IMR-90 (cell line): ENCODE results near the gene ADAMTS9. TPM values are rescaled to one million over a fixed set of nuclear protein-coding genes. Genes with fewer than 3 reads are reported as not detected.

Experiments
- ATAC-seq: fragments of 200-7000 bp; cut with Tn5 transposase; 2 replicates; pipeline ENCODE4 v1.9.1; 2020; ENCODE audit warnings: low read depth, mild to moderate bottlenecking, moderate library complexity
- BruUV-seq: library from RNA; stranded (reverse); fragments of 400-500 nt; replicated peaks from 2 replicates; lab custom pipeline; 2021; lab: Mats Ljungman, UMichigan
- CTCF ChIA-PET: fragments of 300-600 bp; formaldehyde crosslinking; extraction: SDS; loops from one replicate; lab custom pipeline; 2021; ENCODE audit warnings: antibody characterized with exemption; lab: Yijun Ruan, JAX
- POLR2A ChIA-PET: fragments of 300-600 bp; sonication (Branson Sonifier 250); formaldehyde crosslinking; loops from one replicate; lab custom pipeline; 2022; ENCODE audit warnings: antibody characterized with exemption; ENCODE audit not compliant: unreplicated experiment; lab: Charles Lee
- DNase-seq: peaks from one replicate; pipeline ENCODE4 v3.0.0; 2013
- H2AFZ ChIP-seq: replicated peaks from 2 replicates; pipeline ENCODE3; 2013; ENCODE audit warnings: low read length, mild to moderate bottlenecking; ENCODE audit not compliant: poor library complexity
- H2AK5ac ChIP-seq: 2 replicates; pipeline ENCODE4 v1.6.1; 2013; ENCODE audit warnings: low read depth, low read length, inconsistent platforms
- H2AK9ac ChIP-seq: replicated peaks from 2 replicates; pipeline ENCODE3; 2013; ENCODE audit warnings: mild to moderate bottlenecking, low read depth, low read length, moderate library complexity; ENCODE audit not compliant: poor library complexity
- H2BK120ac ChIP-seq: 2 replicates; pipeline ENCODE4 v1.6.1; 2013; ENCODE audit warnings: low read depth, low read length, inconsistent platforms
- H2BK15ac ChIP-seq: 3 replicates; pipeline ENCODE4 v1.6.1; 2013; ENCODE audit warnings: low read depth, low read length, inconsistent platforms
- H2BK20ac ChIP-seq: 2 replicates; pipeline ENCODE4 v1.6.1; 2013; ENCODE audit warnings: low read depth, mild to moderate bottlenecking, inconsistent platforms, low read length, moderate library complexity
- H2BK5ac ChIP-seq: 2 replicates; pipeline ENCODE4 v1.6.1; 2013; ENCODE audit warnings: mild to moderate bottlenecking, low read depth, low read length, inconsistent platforms; ENCODE audit not compliant: poor library complexity, severe bottlenecking
- H3K14ac ChIP-seq: replicated peaks from 2 replicates; pipeline ENCODE4 v1.6.1; 2013; ENCODE audit warnings: low read depth, low read length, inconsistent platforms
- H3K18ac ChIP-seq: 2 replicates; pipeline ENCODE4 v1.6.1; 2013; ENCODE audit warnings: low read depth, low read length, control low read depth
- H3K23ac ChIP-seq: 2 replicates; pipeline ENCODE4 v1.6.1; 2013; ENCODE audit warnings: low read depth, low read length, inconsistent platforms
- H3K27ac ChIP-seq: 2 replicates; pipeline ENCODE4 v1.5.1; 2013; ENCODE audit warnings: mild to moderate bottlenecking, control low read depth, low read length; ENCODE audit not compliant: insufficient read depth
- H3K27me3 ChIP-seq: 2 replicates; pipeline ENCODE4 v1.6.1; 2013; ENCODE audit warnings: low read length; ENCODE audit not compliant: control insufficient read depth, insufficient read depth
- H3K36me3 ChIP-seq: 2 replicates; pipeline ENCODE4 v1.6.1; 2013; ENCODE audit warnings: low read length, mixed read lengths; ENCODE audit not compliant: control insufficient read depth, insufficient read depth
- H3K4ac ChIP-seq: 2 replicates; pipeline ENCODE4 v1.6.1; 2013; ENCODE audit warnings: low read depth, low read length, inconsistent platforms
- H3K4me1 ChIP-seq: 2 replicates; pipeline ENCODE4 v1.6.1; 2013; ENCODE audit warnings: low read length, mixed read lengths; ENCODE audit not compliant: control insufficient read depth, insufficient read depth
- H3K4me2 ChIP-seq: 2 replicates; pipeline ENCODE4 v1.6.1; 2013; ENCODE audit warnings: low read depth, mild to moderate bottlenecking, control low read depth, low read length, moderate library complexity
- H3K4me3 ChIP-seq: 2 replicates; pipeline ENCODE4 v1.5.1; 2013; ENCODE audit warnings: low read depth, mild to moderate bottlenecking, control low read depth, low read length, moderate library complexity; ENCODE audit not compliant: insufficient read depth
- H3K56ac ChIP-seq: 2 replicates; pipeline ENCODE4 v1.6.1; 2013; ENCODE audit warnings: low read length, inconsistent platforms; ENCODE audit not compliant: insufficient read depth; ENCODE audit errors: extremely low read depth
- H3K79me1 ChIP-seq, 2 experiments: 2 replicates each; pipeline ENCODE4 v1.6.1; 2013; ENCODE audit warnings: low read length in 2 of 2, inconsistent platforms in 1 of 2, low read depth in 1 of 2
- H3K9ac ChIP-seq: 2 replicates; pipeline ENCODE4 v1.6.1; 2013; ENCODE audit warnings: low read depth, low read length, control low read depth
- H3K9me1 ChIP-seq: 2 replicates; pipeline ENCODE4 v1.6.1; 2013; ENCODE audit warnings: low read length, inconsistent platforms; ENCODE audit not compliant: insufficient read depth
- H3K9me3 ChIP-seq: 2 replicates; pipeline ENCODE4 v1.6.1; 2013; ENCODE audit warnings: low read length; ENCODE audit not compliant: control insufficient read depth, insufficient read depth
- H4K20me1 ChIP-seq: 2 replicates; pipeline ENCODE4 v1.6.1; 2013; ENCODE audit warnings: low read length, inconsistent platforms; ENCODE audit not compliant: insufficient read depth
- H4K5ac ChIP-seq: 2 replicates; pipeline ENCODE4 v1.6.1; 2013; ENCODE audit warnings: mild to moderate bottlenecking, low read depth, low read length, control low read depth
- H4K8ac ChIP-seq, 2 experiments: 2 replicates each; pipeline ENCODE4 v1.6.1; 2013; ENCODE audit warnings: low read depth in 2 of 2, low read length in 2 of 2, control low read depth in 1 of 2, inconsistent platforms in 1 of 2
- H4K91ac ChIP-seq: 2 replicates; pipeline ENCODE4 v1.6.1; 2013; ENCODE audit warnings: low read depth, low read length, inconsistent platforms; ENCODE audit not compliant: insufficient read depth
- BHLHE40 ChIP-seq: fragments of 150-350 bp; IDR thresholded peaks from 2 replicates; pipeline ENCODE4 v1.6.1; 2016; ENCODE audit warnings: mild to moderate bottlenecking, low read depth, low read length
- CHD1 ChIP-seq: IDR thresholded peaks from 2 replicates; pipeline ENCODE4 v1.6.1; 2012; ENCODE audit warnings: low read depth, low read length, improper control_type of control experiment
- ELK1 ChIP-seq: fragments of 150-350 bp; IDR thresholded peaks from 2 replicates; pipeline ENCODE4 v1.6.1; 2016; ENCODE audit warnings: low read depth, mild to moderate bottlenecking, low read length, moderate library complexity, borderline replicate concordance
- MAZ ChIP-seq: IDR thresholded peaks from 2 replicates; pipeline ENCODE4 v1.6.1; 2012; ENCODE audit warnings: low read depth, mild to moderate bottlenecking, low read length, improper control_type of control experiment, moderate library complexity, borderline replicate concordance
- WGBS, 2 experiments: methylation state at CpG; one replicate each; pipeline versions ENCODE4 v1.1.5 to v1.1.7; 2013; ENCODE audit warnings: missing lambda C conversion rate in 2 of 2; ENCODE audit not compliant: insufficient read length in 1 of 2; ENCODE audit errors: extremely low coverage in 2 of 2; 5-methylcytosine and 5-hydroxymethylcytosine counted together
- dilution Hi-C: fragments of 300-500 bp; cut with HindIII; formaldehyde crosslinking; loops from one replicate; pipeline ENCODE4 v1.14.3; 2018; ENCODE audit warnings: low sequenced_read_pairs; ENCODE audit not compliant: unreplicated experiment
- in situ Hi-C: fragments of 300-500 bp; cut with MboI; formaldehyde crosslinking; loops from 3 replicates; pipeline ENCODE4 v1.14.3; 2019; ENCODE audit warnings: low sequenced_read_pairs, inconsistent platforms, mixed read lengths
- intact Hi-C: fragments of 100-400 bp; cut with micrococcal nuclease; formaldehyde crosslinking; loops from 2 replicates; pipeline ENCODE4 v1.10.0; 2022
- polyA plus RNA-seq, 3 experiments: library from polyadenylated mRNA; depleted of rRNA; stranded (reverse); fragments of >200 nt; gene quantifications; 2 replicates each; pipeline ENCODE4 v1.2.3, GENCODE V29; 2012; ENCODE audit warnings: low replicate concordance in 1 of 3
- total RNA-seq: library from RNA; depleted of rRNA; stranded (reverse); fragments of >200 nt; gene quantifications from 2 replicates; pipeline ENCODE4 v1.2.3, GENCODE V29; 2012
- TF ChIP-seq, protein P1 (sequence below): conservative IDR thresholded peaks from 2 replicates; pipeline ENCODE4 v1.5.1; 2012; ENCODE audit warnings: mild to moderate bottlenecking, low read depth, low read length, improper control_type of control experiment

Gene ADAMTS9
- total and polyA plus RNA-seq, 2 of the 4 experiments (the other 2 are of a cell fraction), result 0.55 to 1.1 TPM

DNA sequence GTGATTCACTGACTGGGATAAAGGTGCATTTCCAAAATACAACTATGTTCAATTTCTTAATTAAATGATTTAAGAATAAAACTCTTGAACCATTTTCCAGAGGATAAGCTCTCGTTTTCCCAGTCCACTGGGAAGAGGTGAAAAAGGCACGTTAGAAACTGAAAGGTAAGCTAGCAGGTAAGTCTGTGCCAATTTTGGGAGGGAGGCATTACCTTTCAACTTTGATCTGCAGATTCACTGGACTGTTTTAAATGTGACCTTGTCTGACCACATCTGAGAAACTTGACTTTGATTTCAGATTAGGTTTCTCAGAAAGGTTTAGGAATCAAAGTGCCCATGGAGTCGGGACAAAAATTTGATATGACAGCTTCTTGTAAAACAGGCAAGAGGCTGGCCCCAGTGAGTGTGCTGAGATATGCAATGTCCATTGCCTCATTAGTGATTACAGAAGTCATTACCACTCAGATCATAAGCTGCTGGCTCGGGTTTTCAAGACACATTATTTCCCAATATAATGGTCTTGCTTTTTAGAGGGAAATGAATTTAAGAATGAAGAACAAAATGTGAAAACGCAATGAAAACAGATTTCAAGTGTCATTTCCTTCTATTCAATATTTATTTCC is 118.8 kb downstream of the ADAMTS9 start:
- Histone ChIP-seq H3K79me1 (no peaks in the 10 kb centered on the region), H3K14ac (no peak overlapping the region), H3K27ac (no peak overlapping the region), H3K4me1 (peaks cover 2% of the 10 kb centered on the region; the same call in 1 of the 2 replicates), H2BK15ac (no peak overlapping the region), H4K91ac (no peak overlapping the region), H3K4me2 (no peak overlapping the region), H4K20me1 (no peaks in the 10 kb centered on the region), H3K9me3 (no peaks in the 10 kb centered on the region), H3K23ac (no peak overlapping the region), H4K8ac (no peak overlapping the region), H3K56ac (no peak overlapping the region), H2AK5ac (no peak overlapping the region), H2AK9ac (no peak overlapping the region), H2BK20ac (no peak overlapping the region), H3K4ac (no peak overlapping the region), H4K5ac (no peak overlapping the region), H3K36me3 (no peaks in the 10 kb centered on the region; the same call in 1 of the 2 replicates), H3K9ac (no peak overlapping the region), H3K4me3 (no peak overlapping the region), H3K27me3 (no peaks in the 10 kb centered on the region), H3K18ac (no peak overlapping the region), H2BK120ac (no peak overlapping the region), H2AFZ (no peak overlapping the region), H2BK5ac (no peak overlapping the region), H3K9me1 (no peaks in the 10 kb centered on the region; the same call in 1 of the 2 replicates)
- dilution Hi-C loops, result no loop called here
- ChIA-PET CTCF (no interaction called here), POLR2A (no interaction called here)
- TF ChIP-seq CHD1 (no peak), BHLHE40 (no peak), ELK1 (no peak), MAZ (no peak)
- TF ChIP-seq, protein P1, sequence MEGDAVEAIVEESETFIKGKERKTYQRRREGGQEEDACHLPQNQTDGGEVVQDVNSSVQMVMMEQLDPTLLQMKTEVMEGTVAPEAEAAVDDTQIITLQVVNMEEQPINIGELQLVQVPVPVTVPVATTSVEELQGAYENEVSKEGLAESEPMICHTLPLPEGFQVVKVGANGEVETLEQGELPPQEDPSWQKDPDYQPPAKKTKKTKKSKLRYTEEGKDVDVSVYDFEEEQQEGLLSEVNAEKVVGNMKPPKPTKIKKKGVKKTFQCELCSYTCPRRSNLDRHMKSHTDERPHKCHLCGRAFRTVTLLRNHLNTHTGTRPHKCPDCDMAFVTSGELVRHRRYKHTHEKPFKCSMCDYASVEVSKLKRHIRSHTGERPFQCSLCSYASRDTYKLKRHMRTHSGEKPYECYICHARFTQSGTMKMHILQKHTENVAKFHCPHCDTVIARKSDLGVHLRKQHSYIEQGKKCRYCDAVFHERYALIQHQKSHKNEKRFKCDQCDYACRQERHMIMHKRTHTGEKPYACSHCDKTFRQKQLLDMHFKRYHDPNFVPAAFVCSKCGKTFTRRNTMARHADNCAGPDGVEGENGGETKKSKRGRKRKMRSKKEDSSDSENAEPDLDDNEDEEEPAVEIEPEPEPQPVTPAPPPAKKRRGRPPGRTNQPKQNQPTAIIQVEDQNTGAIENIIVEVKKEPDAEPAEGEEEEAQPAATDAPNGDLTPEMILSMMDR, result no peak
- intact Hi-C loops, result no loop called here
- DNase-seq (no peak), ATAC-seq (no peak)
- in situ Hi-C loops, result no loop called here
- BruUV-seq, result no TSS peak
- WGBS, 2 experiments, result no CpG with 5 or more reads among the region's 5 CpGs
